Activated CD4-positive, CD25-positive, alpha-beta regulatory T cell treated with anti-CD3 and anti-CD28 coated beads, Interleukin-2, amount 50 U/mL, for 72 hours (primary cell): Measurements from ENCODE around the gene OSGIN1.
"Not testable (repeated sequence)": the region's sequence is repeated elsewhere in the genome, so short reads cannot be mapped to it uniquely, and the experiment has no call there.

Experiments used
- DNase-seq: peaks from one replicate; pipeline ENCODE4 v3.0.0; 2021

OSGIN1 gene

GRCh38 chr16:83926726-83927397 is 26.2 kb upstream of the OSGIN1 start:
- peak; percentile 76 for DNase-seq

- no peak for DNase-seq
Measured at GRCh38 chr16:83928341-83929055, 24.5 kb upstream of the OSGIN1 start.

GRCh38 chr16:83929811-83930555 is 23.1 kb upstream of the OSGIN1 start:
- no peak for DNase-seq

GRCh38 chr16:83930730-83931500 is 22.1 kb upstream of the OSGIN1 start:
- no peak for DNase-seq

GRCh38 chr16:83931556-83931955 is 21.5 kb upstream of the OSGIN1 start:
- DNase-seq = no peak

- DNase-seq = no peak
Measured at GRCh38 chr16:83932304-83932703, 20.7 kb upstream of the OSGIN1 start.

GRCh38 chr16:83932955-83933673 is 19.9 kb upstream of the OSGIN1 start:
- DNase-seq = no peak

- DNase-seq = no peak
Measured at GRCh38 chr16:83933885-83934683, 19.0 kb upstream of the OSGIN1 start.

GRCh38 chr16:83934684-83934977 is 18.4 kb upstream of the OSGIN1 start:
- DNase-seq = no peak

GRCh38 chr16:83935005-83935857 is 17.8 kb upstream of the OSGIN1 start:
- DNase-seq = no peak

GRCh38 chr16:83935858-83936255 is 17.2 kb upstream of the OSGIN1 start:
- DNase-seq = no peak

- no peak for DNase-seq
Measured at GRCh38 chr16:83936581-83937165, 16.4 kb upstream of the OSGIN1 start.

GRCh38 chr16:83937267-83937666 is 15.8 kb upstream of the OSGIN1 start:
- no peak for DNase-seq

- DNase-seq = no peak
Measured at GRCh38 chr16:83937922-83938885, 14.8 kb upstream of the OSGIN1 start.

- DNase-seq = no peak
Measured at GRCh38 chr16:83939266-83939855, 13.7 kb upstream of the OSGIN1 start.

GRCh38 chr16:83940119-83940518 is 12.9 kb upstream of the OSGIN1 start:
- DNase-seq = no peak

- DNase-seq = no peak
Measured at GRCh38 chr16:83940630-83941378, 12.2 kb upstream of the OSGIN1 start.

GRCh38 chr16:83941546-83941945 is 11.5 kb upstream of the OSGIN1 start:
- not testable (repeated sequence) for DNase-seq
